HCT116 (cell line): Measurements from ENCODE around the gene DYRK1B. TPM values are rescaled to one million over a fixed set of nuclear protein-coding genes. Genes with fewer than 3 reads are reported as not detected.

Experiments
- ATAC-seq: fragments of 200-7000 bp; cut with Tn5 transposase; 2 replicates; pipeline ENCODE4 v1.9.1; 2020; ENCODE audit warnings: mild to moderate bottlenecking, moderate library complexity
- BruUV-seq: library from RNA; stranded (reverse); fragments of 400-500 nt; replicated peaks from 2 replicates; lab custom pipeline; 2021; lab: Mats Ljungman, UMichigan
- CTCF ChIA-PET: fragments of 300-600 bp; sonication (Branson Sonifier 250); formaldehyde crosslinking; loops from one replicate; lab custom pipeline; 2021; ENCODE audit warnings: antibody characterized with exemption; lab: Charles Lee
- POLR2A ChIA-PET: fragments of 300-600, 350-600 bp; sonication (Branson Sonifier 250); formaldehyde crosslinking; loops from one replicate; lab custom pipeline; 2021; ENCODE audit warnings: antibody characterized with exemption; lab: Charles Lee
- RAD21 ChIA-PET, 2 experiments: fragments of 300-600 bp; sonication (Branson Sonifier 250); formaldehyde crosslinking; loops; one replicate each; lab custom pipeline; 2023; ENCODE audit warnings: low total read pairs in 2 of 2; ENCODE audit not compliant: uncharacterized antibody in 2 of 2, unreplicated experiment in 2 of 2, low non-redundant PET in 1 of 2; lab: Charles Lee
- DNase-seq: peaks from one replicate; pipeline ENCODE4 v3.0.0-alpha.2; 2010; ENCODE audit warnings: low read depth, low spot score
- H2AFZ ChIP-seq: fragments of 200-600 bp; shearing (Covaris generic), sonication (generic); 2 replicates; pipeline ENCODE4 v1.6.1; 2017; ENCODE audit warnings: low read depth, mixed run types, mixed read lengths, antibody characterized with exemption, low read length; ENCODE audit not compliant: poor library complexity, severe bottlenecking
- H3K27ac ChIP-seq: 2 replicates; pipeline ENCODE4 v1.5.1; 2012; ENCODE audit warnings: low read depth, low read length
- H3K27me3 ChIP-seq: fragments of 200-600 bp; sonication (generic); 2 replicates; pipeline ENCODE4 v1.6.1; 2016; ENCODE audit warnings: mixed run types, low read length, mixed read lengths; ENCODE audit not compliant: insufficient read depth
- H3K36me3 ChIP-seq, 2 experiments: fragments of 200-500 bp in 1 of 2; fragments of 200-600 bp in 1 of 2; sonication (Bioruptor generic) in 1 of 2; sonication (generic) in 1 of 2; 2 replicates each; pipeline versions ENCODE4 v1.5.1 to v1.6.1; 2014 to 2016; ENCODE audit warnings: low read length in 2 of 2, inconsistent platforms in 1 of 2, mixed read lengths in 1 of 2, mixed run types in 1 of 2; ENCODE audit not compliant: insufficient read depth in 2 of 2, control insufficient read depth in 1 of 2
- H3K4me1 ChIP-seq, 2 experiments: fragments of 200-600 bp in 1 of 2; sonication (generic) in 1 of 2; 2 replicates each; pipeline versions ENCODE4 v1.5.1 to v1.6.1; 2012 to 2017; ENCODE audit warnings: low read length in 2 of 2, inconsistent platforms in 1 of 2, mild to moderate bottlenecking in 1 of 2, mixed read lengths in 1 of 2, mixed run types in 1 of 2, moderate library complexity in 1 of 2; ENCODE audit not compliant: insufficient read depth in 2 of 2, control insufficient read depth in 1 of 2
- H3K4me2 ChIP-seq: fragments of 200-600 bp; sonication (generic); 2 replicates; pipeline ENCODE4 v1.6.1; 2017; ENCODE audit warnings: mixed run types, low read length, mixed read lengths
- H3K4me3 ChIP-seq, 2 experiments: fragments of 200-600 bp in 1 of 2; sonication (generic) in 1 of 2; replicated peaks in 1 of 2; 2 replicates each; pipeline ENCODE4 v1.5.1; 2011 to 2016; ENCODE audit warnings: low read length in 2 of 2, control low read depth in 1 of 2, low read depth in 1 of 2, mild to moderate bottlenecking in 1 of 2, mixed read lengths in 1 of 2, mixed run types in 1 of 2
- H3K79me2 ChIP-seq: fragments of 200-600 bp; sonication (generic); 2 replicates; pipeline ENCODE4 v1.6.1; 2017; ENCODE audit warnings: mild to moderate bottlenecking, mixed run types, low read length, moderate library complexity, mixed read lengths; ENCODE audit not compliant: insufficient read depth
- H3K9ac ChIP-seq: fragments of 200-600 bp; sonication (generic); 2 replicates; pipeline ENCODE4 v1.6.1; 2016; ENCODE audit warnings: low read length, mixed read lengths
- H3K9me2 ChIP-seq: fragments of 200-600 bp; sonication (generic), shearing (Covaris generic); 2 replicates; pipeline ENCODE4 v1.6.1; 2017; ENCODE audit warnings: mixed run types, mild to moderate bottlenecking, moderate library complexity; ENCODE audit not compliant: insufficient read depth
- H3K9me3 ChIP-seq, 2 experiments: fragments of 200-500 bp in 1 of 2; fragments of 200-600 bp in 1 of 2; sonication (Bioruptor generic) in 1 of 2; sonication (generic) in 1 of 2; 2 replicates each; pipeline ENCODE4 v1.6.1; 2014 to 2017; ENCODE audit warnings: low read length in 2 of 2, mixed read lengths in 2 of 2, inconsistent platforms in 1 of 2, low read depth in 1 of 2, mild to moderate bottlenecking in 1 of 2, mixed run types in 1 of 2, moderate library complexity in 1 of 2; ENCODE audit not compliant: control insufficient read depth in 1 of 2, insufficient read depth in 1 of 2
- H4K20me1 ChIP-seq: fragments of 200-600 bp; sonication (generic), shearing (Covaris generic); 2 replicates; pipeline ENCODE4 v1.6.1; 2017; ENCODE audit warnings: mixed run types, mild to moderate bottlenecking, moderate library complexity; ENCODE audit not compliant: insufficient read depth
- ATF3 ChIP-seq: IDR thresholded peaks from 2 replicates; pipeline ENCODE4 v1.6.1; 2012
- CBX3 ChIP-seq: IDR thresholded peaks from 2 replicates; pipeline ENCODE4 v1.6.1; 2012; ENCODE audit warnings: low read depth
- CEBPB ChIP-seq: IDR thresholded peaks from 2 replicates; pipeline ENCODE4 v1.6.1; 2012; ENCODE audit warnings: low read depth
- ELF1 ChIP-seq: IDR thresholded peaks from 2 replicates; pipeline ENCODE4 v1.6.1; 2012; ENCODE audit warnings: low read depth, borderline replicate concordance
- EZH2phosphoT487 ChIP-seq: fragments of 200-600 bp; IDR thresholded peaks from 2 replicates; pipeline ENCODE4 v1.6.1; 2018; ENCODE audit warnings: antibody characterized with exemption, borderline replicate concordance
- FOSL1 ChIP-seq: IDR thresholded peaks from 2 replicates; pipeline ENCODE4 v1.6.1; 2012; ENCODE audit warnings: low read depth
- JUND ChIP-seq: IDR thresholded peaks from 2 replicates; pipeline ENCODE4 v1.6.1; 2012
- POLR2A ChIP-seq: IDR thresholded peaks from 2 replicates; pipeline ENCODE4 v1.7.0; 2011; ENCODE audit warnings: borderline replicate concordance; ENCODE audit not compliant: insufficient read depth, insufficient read length; ENCODE audit errors: extremely low read depth
- POLR2AphosphoS5 ChIP-seq: IDR thresholded peaks from 2 replicates; pipeline ENCODE4 v1.6.1; 2011; ENCODE audit warnings: mild to moderate bottlenecking, low read depth, low read length, moderate library complexity
- RAD21 ChIP-seq: IDR thresholded peaks from 2 replicates; pipeline ENCODE4 v1.6.1; 2012; ENCODE audit warnings: low read depth, mild to moderate bottlenecking
- REST ChIP-seq: IDR thresholded peaks from 2 replicates; pipeline ENCODE4 v1.6.1; 2012; ENCODE audit warnings: low read depth
- SIN3A ChIP-seq: IDR thresholded peaks from 2 replicates; pipeline ENCODE4 v1.6.1; 2012; ENCODE audit warnings: low read depth
- SP1 ChIP-seq: IDR thresholded peaks from 2 replicates; pipeline ENCODE4 v1.6.1; 2012; ENCODE audit warnings: low read depth
- SRF ChIP-seq: IDR thresholded peaks from 2 replicates; pipeline ENCODE4 v1.6.1; 2012; ENCODE audit warnings: low read depth
- TCF7L2 ChIP-seq: IDR thresholded peaks from 2 replicates; pipeline ENCODE4 v1.7.0; 2011; ENCODE audit warnings: borderline replicate concordance, inconsistent platforms; ENCODE audit not compliant: insufficient read depth, insufficient read length; ENCODE audit errors: extremely low read depth
- ZNF274 ChIP-seq: fragments of 200-500 bp; sonication (Bioruptor generic); IDR thresholded peaks from 2 replicates; pipeline ENCODE4 v1.6.1; 2014; ENCODE audit warnings: mild to moderate bottlenecking, low read depth, low read length, inconsistent platforms
- intact Hi-C: fragments of 100-400 bp; cut with micrococcal nuclease; formaldehyde crosslinking; loops from 2 replicates; pipeline ENCODE4 v1.10.0; 2022
- total RNA-seq: library from RNA; stranded (reverse); gene quantifications from one replicate; pipeline ENCODE4 v1.2.1, GENCODE V29; 2021; ENCODE audit not compliant: unreplicated experiment

The DYRK1B gene
- total RNA-seq, 1 experiment from 2014 or later, result 7.3 TPM

GRCh38 chr19:39840492-39840891, 6.5 kb upstream of the DYRK1B start:
- H4K20me1 ChIP-seq, result peaks cover 24% of the 10 kb centered on the region; the same call in 1 of the 2 replicates
- RAD21 ChIA-PET, result no interaction called here
- no peak overlapping the region for H2AFZ ChIP-seq
- H3K36me3 ChIP-seq, result peaks cover 41 to 50% of the 10 kb centered on the region in 2 experiments
- no peaks in the 10 kb centered on the region for H3K9me2 ChIP-seq
- H3K9me3 ChIP-seq, result no peaks in the 10 kb centered on the region
- H3K79me2 ChIP-seq, result peaks cover 96% of the 10 kb centered on the region
- no peak overlapping the region for H3K4me2 ChIP-seq
- POLR2A ChIA-PET, result no interaction called here
- intact Hi-C loops, result loop anchor here (5.0 kb wide), 1 partner anchor 288 kb away; no protein-coding TSS in a partner anchor
- no peak overlapping the region for H3K27ac ChIP-seq
- CTCF ChIA-PET, result no interaction called here
- no peak overlapping the region for H3K4me3 ChIP-seq
- ATAC-seq, result no peak
- DNase-seq, result no peak
- no peak for TF ChIP-seq ELF1
- TF ChIP-seq CEBPB, result no peak
- TF ChIP-seq EZH2phosphoT487, result no peak
- TF ChIP-seq SIN3A, result no peak
- no peak for TF ChIP-seq RAD21
- TF ChIP-seq POLR2A, result no peak
- TF ChIP-seq JUND, result no peak
- no peak for TF ChIP-seq SRF
- TF ChIP-seq ZNF274, result no peak
- H3K9ac ChIP-seq, result no peak overlapping the region
- BruUV-seq, result no TSS peak
- H3K4me1 ChIP-seq, result peaks cover 20 to 26% of the 10 kb centered on the region in 2 experiments
- H3K27me3 ChIP-seq, result no peaks in the 10 kb centered on the region

- Histone ChIP-seq H3K27me3 (no peaks in the 10 kb centered on the region), H3K4me1 (peaks cover 17 to 22% of the 10 kb centered on the region in 2 experiments), H3K79me2 (peaks cover 89% of the 10 kb centered on the region), H3K9me3 (no peaks in the 10 kb centered on the region), H3K36me3 (peaks cover 43 to 56% of the 10 kb centered on the region in 2 experiments), H3K9me2 (no peaks in the 10 kb centered on the region), H3K4me3 (no peak overlapping the region), H2AFZ (no peak overlapping the region), H3K27ac (no peak overlapping the region; the same call in 1 of the 2 replicates), H4K20me1 (peaks cover 24% of the 10 kb centered on the region; the same call in 1 of the 2 replicates), H3K9ac (no peak overlapping the region), H3K4me2 (no peak overlapping the region)
- ChIA-PET RAD21 (no interaction called here), POLR2A (no interaction called here), CTCF (no interaction called here)
- TF ChIP-seq SIN3A (no peak), FOSL1 (no peak), CBX3 (no peak), ATF3 (no peak), POLR2AphosphoS5 (no peak), SP1 (no peak), REST (no peak), RAD21 (no peak), ZNF274 (no peak), TCF7L2 (no peak)
- intact Hi-C loops, result loop anchor here (5.0 kb wide), 1 partner anchor 288 kb away; no protein-coding TSS in a partner anchor
- ATAC-seq, result no peak
- BruUV-seq, result no TSS peak
- DNase-seq, result no peak
Measured at GRCh38 chr19:39839678-39840327, 5.8 kb upstream of the DYRK1B start.
